HCT116 (cell line): ENCODE results near the gene ACSL6. TPM values are rescaled to one million over a fixed set of nuclear protein-coding genes. Genes with fewer than 3 reads are reported as not detected.

Experiments
- ATAC-seq: fragments of 200-7000 bp; cut with Tn5 transposase; 2 replicates; pipeline ENCODE4 v1.9.1; 2020; ENCODE audit warnings: mild to moderate bottlenecking, moderate library complexity
- BruUV-seq: library from RNA; stranded (reverse); fragments of 400-500 nt; replicated peaks from 2 replicates; lab custom pipeline; 2021; lab: Mats Ljungman, UMichigan
- CTCF ChIA-PET: fragments of 300-600 bp; sonication (Branson Sonifier 250); formaldehyde crosslinking; loops from one replicate; lab custom pipeline; 2021; ENCODE audit warnings: antibody characterized with exemption; lab: Charles Lee
- POLR2A ChIA-PET: fragments of 300-600, 350-600 bp; sonication (Branson Sonifier 250); formaldehyde crosslinking; loops from one replicate; lab custom pipeline; 2021; ENCODE audit warnings: antibody characterized with exemption; lab: Charles Lee
- RAD21 ChIA-PET, 2 experiments: fragments of 300-600 bp; sonication (Branson Sonifier 250); formaldehyde crosslinking; loops; one replicate each; lab custom pipeline; 2023; ENCODE audit warnings: low total read pairs in 2 of 2; ENCODE audit not compliant: uncharacterized antibody in 2 of 2, unreplicated experiment in 2 of 2, low non-redundant PET in 1 of 2; lab: Charles Lee
- DNase-seq: peaks from one replicate; pipeline ENCODE4 v3.0.0-alpha.2; 2010; ENCODE audit warnings: low read depth, low spot score
- H2AFZ ChIP-seq: fragments of 200-600 bp; shearing (Covaris generic), sonication (generic); 2 replicates; pipeline ENCODE4 v1.6.1; 2017; ENCODE audit warnings: low read depth, mixed run types, mixed read lengths, antibody characterized with exemption, low read length; ENCODE audit not compliant: poor library complexity, severe bottlenecking
- H3K27ac ChIP-seq: 2 replicates; pipeline ENCODE4 v1.5.1; 2012; ENCODE audit warnings: low read depth, low read length
- H3K27me3 ChIP-seq: fragments of 200-600 bp; sonication (generic); 2 replicates; pipeline ENCODE4 v1.6.1; 2016; ENCODE audit warnings: mixed run types, low read length, mixed read lengths; ENCODE audit not compliant: insufficient read depth
- H3K36me3 ChIP-seq, 2 experiments: fragments of 200-500 bp in 1 of 2; fragments of 200-600 bp in 1 of 2; sonication (Bioruptor generic) in 1 of 2; sonication (generic) in 1 of 2; 2 replicates each; pipeline versions ENCODE4 v1.5.1 to v1.6.1; 2014 to 2016; ENCODE audit warnings: low read length in 2 of 2, inconsistent platforms in 1 of 2, mixed read lengths in 1 of 2, mixed run types in 1 of 2; ENCODE audit not compliant: insufficient read depth in 2 of 2, control insufficient read depth in 1 of 2
- H3K4me1 ChIP-seq, 2 experiments: fragments of 200-600 bp in 1 of 2; sonication (generic) in 1 of 2; 2 replicates each; pipeline versions ENCODE4 v1.5.1 to v1.6.1; 2012 to 2017; ENCODE audit warnings: low read length in 2 of 2, inconsistent platforms in 1 of 2, mild to moderate bottlenecking in 1 of 2, mixed read lengths in 1 of 2, mixed run types in 1 of 2, moderate library complexity in 1 of 2; ENCODE audit not compliant: insufficient read depth in 2 of 2, control insufficient read depth in 1 of 2
- H3K4me2 ChIP-seq: fragments of 200-600 bp; sonication (generic); 2 replicates; pipeline ENCODE4 v1.6.1; 2017; ENCODE audit warnings: mixed run types, low read length, mixed read lengths
- H3K4me3 ChIP-seq, 2 experiments: fragments of 200-600 bp in 1 of 2; sonication (generic) in 1 of 2; replicated peaks in 1 of 2; 2 replicates each; pipeline ENCODE4 v1.5.1; 2011 to 2016; ENCODE audit warnings: low read length in 2 of 2, control low read depth in 1 of 2, low read depth in 1 of 2, mild to moderate bottlenecking in 1 of 2, mixed read lengths in 1 of 2, mixed run types in 1 of 2
- H3K79me2 ChIP-seq: fragments of 200-600 bp; sonication (generic); 2 replicates; pipeline ENCODE4 v1.6.1; 2017; ENCODE audit warnings: mild to moderate bottlenecking, mixed run types, low read length, moderate library complexity, mixed read lengths; ENCODE audit not compliant: insufficient read depth
- H3K9ac ChIP-seq: fragments of 200-600 bp; sonication (generic); 2 replicates; pipeline ENCODE4 v1.6.1; 2016; ENCODE audit warnings: low read length, mixed read lengths
- H3K9me2 ChIP-seq: fragments of 200-600 bp; sonication (generic), shearing (Covaris generic); 2 replicates; pipeline ENCODE4 v1.6.1; 2017; ENCODE audit warnings: mixed run types, mild to moderate bottlenecking, moderate library complexity; ENCODE audit not compliant: insufficient read depth
- H3K9me3 ChIP-seq, 2 experiments: fragments of 200-500 bp in 1 of 2; fragments of 200-600 bp in 1 of 2; sonication (Bioruptor generic) in 1 of 2; sonication (generic) in 1 of 2; 2 replicates each; pipeline ENCODE4 v1.6.1; 2014 to 2017; ENCODE audit warnings: low read length in 2 of 2, mixed read lengths in 2 of 2, inconsistent platforms in 1 of 2, low read depth in 1 of 2, mild to moderate bottlenecking in 1 of 2, mixed run types in 1 of 2, moderate library complexity in 1 of 2; ENCODE audit not compliant: control insufficient read depth in 1 of 2, insufficient read depth in 1 of 2
- H4K20me1 ChIP-seq: fragments of 200-600 bp; sonication (generic), shearing (Covaris generic); 2 replicates; pipeline ENCODE4 v1.6.1; 2017; ENCODE audit warnings: mixed run types, mild to moderate bottlenecking, moderate library complexity; ENCODE audit not compliant: insufficient read depth
- CEBPB ChIP-seq: IDR thresholded peaks from 2 replicates; pipeline ENCODE4 v1.6.1; 2012; ENCODE audit warnings: low read depth
- EZH2 ChIP-seq: fragments of 200-600 bp; sonication (generic); IDR thresholded peaks from 2 replicates; pipeline ENCODE4 v1.6.1; 2017; ENCODE audit warnings: antibody characterized with exemption, mixed run types
- JUND ChIP-seq: IDR thresholded peaks from 2 replicates; pipeline ENCODE4 v1.6.1; 2012
- POLR2A ChIP-seq: IDR thresholded peaks from 2 replicates; pipeline ENCODE4 v1.7.0; 2011; ENCODE audit warnings: borderline replicate concordance; ENCODE audit not compliant: insufficient read depth, insufficient read length; ENCODE audit errors: extremely low read depth
- POLR2AphosphoS5 ChIP-seq: IDR thresholded peaks from 2 replicates; pipeline ENCODE4 v1.6.1; 2011; ENCODE audit warnings: mild to moderate bottlenecking, low read depth, low read length, moderate library complexity
- RAD21 ChIP-seq: IDR thresholded peaks from 2 replicates; pipeline ENCODE4 v1.6.1; 2012; ENCODE audit warnings: low read depth, mild to moderate bottlenecking
- SIN3A ChIP-seq: IDR thresholded peaks from 2 replicates; pipeline ENCODE4 v1.6.1; 2012; ENCODE audit warnings: low read depth
- SP1 ChIP-seq: IDR thresholded peaks from 2 replicates; pipeline ENCODE4 v1.6.1; 2012; ENCODE audit warnings: low read depth
- TCF7L2 ChIP-seq: IDR thresholded peaks from 2 replicates; pipeline ENCODE4 v1.7.0; 2011; ENCODE audit warnings: borderline replicate concordance, inconsistent platforms; ENCODE audit not compliant: insufficient read depth, insufficient read length; ENCODE audit errors: extremely low read depth
- YY1 ChIP-seq: IDR thresholded peaks from 2 replicates; pipeline ENCODE4 v1.6.1; 2011; ENCODE audit warnings: low read length, low read depth, moderate library complexity, mild to moderate bottlenecking; ENCODE audit not compliant: insufficient replicate concordance; ENCODE audit errors: extremely low read depth
- ZNF274 ChIP-seq: fragments of 200-500 bp; sonication (Bioruptor generic); IDR thresholded peaks from 2 replicates; pipeline ENCODE4 v1.6.1; 2014; ENCODE audit warnings: mild to moderate bottlenecking, low read depth, low read length, inconsistent platforms
- intact Hi-C: fragments of 100-400 bp; cut with micrococcal nuclease; formaldehyde crosslinking; loops from 2 replicates; pipeline ENCODE4 v1.10.0; 2022
- total RNA-seq: library from RNA; stranded (reverse); gene quantifications from one replicate; pipeline ENCODE4 v1.2.1, GENCODE V29; 2021; ENCODE audit not compliant: unreplicated experiment
- TF ChIP-seq, protein P1 (sequence below), 3 experiments: fragments of 200-600 bp in 1 of 3; sonication (generic) in 1 of 3; IDR thresholded peaks in 2 of 3; conservative IDR thresholded peaks in 1 of 3; 2 replicates each; pipeline ENCODE4 v1.5.1; 2012 to 2017; ENCODE audit warnings: low read depth in 2 of 3, low read length in 2 of 3, antibody characterized with exemption in 1 of 3, borderline replicate concordance in 1 of 3, control low read depth in 1 of 3, mild to moderate bottlenecking in 1 of 3, mixed read lengths in 1 of 3, mixed run types in 1 of 3, moderate library complexity in 1 of 3; ENCODE audit not compliant: insufficient read depth in 1 of 3

The ACSL6 gene
- total RNA-seq, 1 experiment from 2014 or later: 2.3 TPM

DNA sequence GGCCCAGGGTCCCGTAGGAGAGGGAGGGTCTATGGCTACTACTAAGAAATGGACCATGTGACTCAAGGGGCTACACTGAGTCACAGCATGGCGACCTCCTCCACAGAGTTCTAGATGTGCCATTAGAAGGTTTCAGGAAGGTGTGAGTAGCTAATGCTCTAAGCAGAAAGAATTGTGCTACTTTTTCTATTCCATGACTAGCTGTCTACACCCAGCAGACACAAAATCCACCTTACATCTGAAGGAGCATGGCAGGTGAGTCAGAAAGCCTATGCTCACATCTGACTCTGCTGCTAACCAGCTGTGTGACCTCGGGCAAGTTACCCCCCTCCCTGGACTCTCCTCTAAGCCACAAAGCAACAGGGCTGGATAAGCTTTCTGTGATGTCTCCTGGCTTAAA, 51.6 kb downstream of the ACSL6 start:
- Histone ChIP-seq H3K9ac (no peak overlapping the region), H3K27ac (no peak overlapping the region), H3K9me3 (no peaks in the 10 kb centered on the region), H3K4me3 (no peak overlapping the region), H3K27me3 (no peaks in the 10 kb centered on the region), H3K36me3 (no peaks in the 10 kb centered on the region), H3K4me1 (no peaks in the 10 kb centered on the region)
- intact Hi-C loops: no loop called here
- no TSS peak for BruUV-seq
- ATAC-seq (no peak), DNase-seq (no peak)
- ChIA-PET POLR2A (no interaction called here), RAD21 (no interaction called here)
- no peak for TF ChIP-seq SIN3A
- TF ChIP-seq, protein P1, sequence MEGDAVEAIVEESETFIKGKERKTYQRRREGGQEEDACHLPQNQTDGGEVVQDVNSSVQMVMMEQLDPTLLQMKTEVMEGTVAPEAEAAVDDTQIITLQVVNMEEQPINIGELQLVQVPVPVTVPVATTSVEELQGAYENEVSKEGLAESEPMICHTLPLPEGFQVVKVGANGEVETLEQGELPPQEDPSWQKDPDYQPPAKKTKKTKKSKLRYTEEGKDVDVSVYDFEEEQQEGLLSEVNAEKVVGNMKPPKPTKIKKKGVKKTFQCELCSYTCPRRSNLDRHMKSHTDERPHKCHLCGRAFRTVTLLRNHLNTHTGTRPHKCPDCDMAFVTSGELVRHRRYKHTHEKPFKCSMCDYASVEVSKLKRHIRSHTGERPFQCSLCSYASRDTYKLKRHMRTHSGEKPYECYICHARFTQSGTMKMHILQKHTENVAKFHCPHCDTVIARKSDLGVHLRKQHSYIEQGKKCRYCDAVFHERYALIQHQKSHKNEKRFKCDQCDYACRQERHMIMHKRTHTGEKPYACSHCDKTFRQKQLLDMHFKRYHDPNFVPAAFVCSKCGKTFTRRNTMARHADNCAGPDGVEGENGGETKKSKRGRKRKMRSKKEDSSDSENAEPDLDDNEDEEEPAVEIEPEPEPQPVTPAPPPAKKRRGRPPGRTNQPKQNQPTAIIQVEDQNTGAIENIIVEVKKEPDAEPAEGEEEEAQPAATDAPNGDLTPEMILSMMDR (IDR thresholded peaks at IDR 0.05 in 2 of 3, conservative IDR thresholded peaks at IDR 0.05 in 1 of 3; ENCODE audit: borderline replicate concordance in 1 of 3, insufficient read depth in 1 of 3, low read depth in 2 of 3, low read length in 2 of 3): no peak
- no peak for TF ChIP-seq POLR2A
- TF ChIP-seq EZH2: no peak
- TF ChIP-seq YY1: no peak
- no peak for TF ChIP-seq SP1
- no peak for TF ChIP-seq TCF7L2
- no peak for TF ChIP-seq CEBPB
- TF ChIP-seq ZNF274: no peak
- no peak for TF ChIP-seq JUND
- TF ChIP-seq RAD21: no peak
- no peak for TF ChIP-seq POLR2AphosphoS5
- TF ChIP-seq, all 23 proteins: peak for 0
- Histone ChIP-seq H3K4me2 (no peak overlapping the region), H4K20me1 (no peaks in the 10 kb centered on the region), H2AFZ (no peak overlapping the region), H3K9me2 (no peaks in the 10 kb centered on the region), H3K79me2 (no peaks in the 10 kb centered on the region)
- CTCF ChIA-PET: no interaction called here
